GM19099 (cell line): ENCODE data around the gene TSSK3.

ENCODE experiments used
- POLR2A ChIP-seq: IDR thresholded peaks from 3 replicates; pipeline ENCODE4 v1.6.1; 2011; ENCODE audit warnings: low read depth; ENCODE audit not compliant: insufficient read length; ENCODE audit errors: extremely low read depth

Gene TSSK3

GRCh38 chr1:32400876-32401631 lies 38.7 kb downstream of the TSSK3 start:
- TF ChIP-seq POLR2A, result no peak

GRCh38 chr1:32404946-32405345 lies 42.6 kb downstream of the TSSK3 start:
- no peak for TF ChIP-seq POLR2A

GRCh38 chr1:32405672-32406467 lies 43.5 kb downstream of the TSSK3 start:
- no peak for TF ChIP-seq POLR2A

- TF ChIP-seq POLR2A, result no peak
Observed at GRCh38 chr1:32406629-32407111, 44.3 kb downstream of the TSSK3 start.

GRCh38 chr1:32411261-32411660 lies 48.9 kb downstream of the TSSK3 start:
- no peak for TF ChIP-seq POLR2A

GRCh38 chr1:32413507-32414185 lies 51.3 kb downstream of the TSSK3 start:
- TF ChIP-seq POLR2A, result no peak
